HepG2 (cell line): Measurements from ENCODE around the gene CISD1. TPM values are rescaled to one million over a fixed set of nuclear protein-coding genes. Genes with fewer than 3 reads are reported as not detected.

Experiments used
- ONECUT2 ChIP-seq: sonication (generic); formaldehyde crosslinking; IDR thresholded peaks from 2 replicates; pipeline ENCODE4 v1.4.0; 2020; ENCODE audit warnings: missing genetic modification reagents
- ZBTB40 ChIP-seq, 2 experiments: fragments of 450-650 bp in 1 of 2; sonication (generic) in 1 of 2; formaldehyde crosslinking in 1 of 2; IDR thresholded peaks; 2 replicates each; pipeline versions ENCODE4 v1.6.1 to v1.8.0; 2016 to 2022; ENCODE audit warnings: antibody characterized with exemption in 1 of 2, mild to moderate bottlenecking in 1 of 2, missing genetic modification reagents in 1 of 2
- ZNF543 ChIP-seq: sonication (generic); formaldehyde crosslinking; IDR thresholded peaks from 2 replicates; pipeline ENCODE4 v1.4.0; 2020; ENCODE audit warnings: mild to moderate bottlenecking, missing genetic modification reagents
- ZNF607 ChIP-seq: sonication (generic); formaldehyde crosslinking; IDR thresholded peaks from 2 replicates; pipeline ENCODE4 v1.5.1; 2020; ENCODE audit warnings: missing genetic modification reagents, mild to moderate bottlenecking, borderline replicate concordance
- polyA plus RNA-seq, 8 experiments: library from polyadenylated mRNA; depleted of rRNA in 3 of 8; stranded (reverse) in 7 of 8; unstranded in 1 of 8; fragments of >200 nt; fragmentation: Illumina TruSeq in 4 of 8; extraction: Trizol in 4 of 8; gene quantifications; 2 replicates each; pipeline versions ENCODE4 v1.2.1 to v1.2.3, GENCODE V29; 2011 to 2016; ENCODE audit warnings: low read depth in 4 of 8, missing spikeins in 1 of 8, mixed read lengths in 1 of 8; ENCODE audit not compliant: insufficient read depth in 1 of 8
- total RNA-seq, 5 experiments: library from RNA; depleted of rRNA; stranded (reverse); fragments of >200 nt; fragmentation: Illumina TruSeq; extraction: Trizol; gene quantifications; 2 replicates each; pipeline ENCODE4 v1.2.3, GENCODE V29; 2016; ENCODE audit warnings: low read depth in 1 of 5

The CISD1 gene
- total and polyA plus RNA-seq, 2 of the 13 experiments (the other 11 are each of a cell fraction or from before 2014, with no cell fraction given): 63.4 to 78.9 TPM

GRCh38 chr10:58334817-58335305, 65.9 kb downstream of the CISD1 start, which contains the start of gene UBE2D1 (continued):
- TF ChIP-seq ZBTB40 (IDR thresholded peaks at IDR 0.05) (no peak), ZBTB40 (CRISPR knock-in tag; IDR thresholded peaks at IDR 0.05) (peak; percentile 66; the same call in 1 of the 2 replicates), ZNF607 (CRISPR knock-in tag) (0 out of 2 replicates have a peak, but pooled peaks have one; percentile 24), ONECUT2 (CRISPR knock-in tag) (no peak), ZNF543 (CRISPR knock-in tag) (no peak)
